HL-60 (cell line): ENCODE results near the gene GPAM.

Source experiments
- DNase-seq, 2 experiments: peaks; one replicate each; pipeline ENCODE4 v3.0.0-alpha.2; 2010 to 2020; ENCODE audit warnings: low read depth in 1 of 2, low spot score in 1 of 2
- H3K27ac ChIP-seq: fragments of 250-450 bp; sonication (Bioruptor Pico); replicated peaks from 2 replicates; pipeline ENCODE4 v1.5.1; 2020; ENCODE audit warnings: mild to moderate bottlenecking, moderate library complexity
- H3K27me3 ChIP-seq: fragments of 250-450 bp; sonication (Bioruptor Pico); 2 replicates; pipeline ENCODE4 v1.5.1; 2021; ENCODE audit warnings: mild to moderate bottlenecking, moderate library complexity; ENCODE audit not compliant: insufficient read depth, poor library complexity, severe bottlenecking
- H3K4me3 ChIP-seq: replicated peaks from 2 replicates; pipeline ENCODE4 v1.5.1; 2011; ENCODE audit warnings: mild to moderate bottlenecking, control low read depth, low read length; ENCODE audit not compliant: insufficient read depth
- GABPA ChIP-seq: IDR thresholded peaks from 2 replicates; pipeline ENCODE4 v1.6.1; 2012; ENCODE audit warnings: low read depth
- POLR2AphosphoS5 ChIP-seq: IDR thresholded peaks from 2 replicates; pipeline ENCODE4 v1.6.1; 2012; ENCODE audit warnings: low read depth
- SPI1 ChIP-seq: IDR thresholded peaks from 2 replicates; pipeline ENCODE4 v1.6.1; 2012; ENCODE audit warnings: low read depth, mild to moderate bottlenecking, borderline replicate concordance
- TF ChIP-seq, protein P1 (sequence below): IDR thresholded peaks from one replicate; pipeline ENCODE4 v1.5.1; 2011; ENCODE audit warnings: low read length, control low read depth, inconsistent platforms; ENCODE audit not compliant: insufficient read depth
- TF ChIP-seq, protein P2 (sequence below): IDR thresholded peaks from 2 replicates; pipeline ENCODE4 v1.6.1; 2012; ENCODE audit warnings: low read depth; ENCODE audit not compliant: insufficient replicate concordance

Gene GPAM

DNA sequence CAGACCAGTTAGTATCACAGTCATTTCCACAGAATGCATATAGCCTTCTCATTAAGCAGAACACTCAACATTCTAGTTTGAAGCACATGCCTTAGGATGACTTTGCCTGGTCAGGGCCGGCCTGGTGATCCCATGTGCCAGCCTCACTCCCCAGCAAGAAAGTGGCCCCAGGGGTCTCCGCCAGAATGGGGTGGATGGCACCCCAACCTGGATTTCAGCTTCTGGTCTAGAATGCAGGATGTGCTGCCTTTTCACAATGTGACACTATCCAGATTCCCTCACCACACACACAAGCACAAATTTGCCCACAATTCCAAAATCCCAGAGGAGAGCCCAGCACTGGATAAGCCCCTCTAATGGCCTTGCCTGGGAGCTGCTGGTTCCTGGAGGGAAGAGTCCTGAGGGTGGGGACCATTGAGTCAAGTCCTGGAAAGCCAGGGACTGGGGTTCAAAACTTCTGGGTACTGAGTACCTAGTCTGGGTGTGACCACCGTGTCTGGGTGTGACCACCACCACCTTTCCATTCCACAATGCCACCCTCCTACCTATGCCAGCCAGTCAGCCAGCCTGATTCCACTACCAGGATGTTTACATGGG is 41.5 kb upstream of the GPAM start:
- H3K27ac ChIP-seq = no peak overlapping the region
- H3K4me3 ChIP-seq = no peak overlapping the region
- no peak for TF ChIP-seq POLR2AphosphoS5
- TF ChIP-seq SPI1 = no peak
- H3K27me3 ChIP-seq = peaks cover 19% of the 10 kb centered on the region
- DNase-seq = no peak

DNA sequence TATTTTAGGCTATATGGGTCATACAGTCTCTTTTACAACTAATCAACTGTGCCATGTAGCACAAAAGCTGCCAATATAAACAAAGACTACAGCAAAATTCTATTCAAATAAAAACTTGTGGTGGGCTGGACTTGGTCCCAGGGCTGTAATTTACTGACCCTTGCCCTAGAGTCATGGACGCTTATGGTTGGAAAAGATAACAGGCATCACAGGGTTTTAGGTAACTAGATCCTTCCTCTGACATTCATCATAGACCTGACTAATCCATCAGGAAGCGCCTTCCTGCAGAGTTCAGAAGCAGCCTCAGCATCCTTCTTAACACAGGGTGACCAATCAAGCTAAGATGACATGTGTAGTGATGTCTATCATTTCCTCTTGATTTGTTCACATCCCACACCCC is 40.2 kb upstream of the GPAM start:
- no peak for TF ChIP-seq POLR2AphosphoS5
- TF ChIP-seq SPI1 = no peak
- TF ChIP-seq, protein P1, sequence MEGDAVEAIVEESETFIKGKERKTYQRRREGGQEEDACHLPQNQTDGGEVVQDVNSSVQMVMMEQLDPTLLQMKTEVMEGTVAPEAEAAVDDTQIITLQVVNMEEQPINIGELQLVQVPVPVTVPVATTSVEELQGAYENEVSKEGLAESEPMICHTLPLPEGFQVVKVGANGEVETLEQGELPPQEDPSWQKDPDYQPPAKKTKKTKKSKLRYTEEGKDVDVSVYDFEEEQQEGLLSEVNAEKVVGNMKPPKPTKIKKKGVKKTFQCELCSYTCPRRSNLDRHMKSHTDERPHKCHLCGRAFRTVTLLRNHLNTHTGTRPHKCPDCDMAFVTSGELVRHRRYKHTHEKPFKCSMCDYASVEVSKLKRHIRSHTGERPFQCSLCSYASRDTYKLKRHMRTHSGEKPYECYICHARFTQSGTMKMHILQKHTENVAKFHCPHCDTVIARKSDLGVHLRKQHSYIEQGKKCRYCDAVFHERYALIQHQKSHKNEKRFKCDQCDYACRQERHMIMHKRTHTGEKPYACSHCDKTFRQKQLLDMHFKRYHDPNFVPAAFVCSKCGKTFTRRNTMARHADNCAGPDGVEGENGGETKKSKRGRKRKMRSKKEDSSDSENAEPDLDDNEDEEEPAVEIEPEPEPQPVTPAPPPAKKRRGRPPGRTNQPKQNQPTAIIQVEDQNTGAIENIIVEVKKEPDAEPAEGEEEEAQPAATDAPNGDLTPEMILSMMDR = no peak
- TF ChIP-seq, protein P2, sequence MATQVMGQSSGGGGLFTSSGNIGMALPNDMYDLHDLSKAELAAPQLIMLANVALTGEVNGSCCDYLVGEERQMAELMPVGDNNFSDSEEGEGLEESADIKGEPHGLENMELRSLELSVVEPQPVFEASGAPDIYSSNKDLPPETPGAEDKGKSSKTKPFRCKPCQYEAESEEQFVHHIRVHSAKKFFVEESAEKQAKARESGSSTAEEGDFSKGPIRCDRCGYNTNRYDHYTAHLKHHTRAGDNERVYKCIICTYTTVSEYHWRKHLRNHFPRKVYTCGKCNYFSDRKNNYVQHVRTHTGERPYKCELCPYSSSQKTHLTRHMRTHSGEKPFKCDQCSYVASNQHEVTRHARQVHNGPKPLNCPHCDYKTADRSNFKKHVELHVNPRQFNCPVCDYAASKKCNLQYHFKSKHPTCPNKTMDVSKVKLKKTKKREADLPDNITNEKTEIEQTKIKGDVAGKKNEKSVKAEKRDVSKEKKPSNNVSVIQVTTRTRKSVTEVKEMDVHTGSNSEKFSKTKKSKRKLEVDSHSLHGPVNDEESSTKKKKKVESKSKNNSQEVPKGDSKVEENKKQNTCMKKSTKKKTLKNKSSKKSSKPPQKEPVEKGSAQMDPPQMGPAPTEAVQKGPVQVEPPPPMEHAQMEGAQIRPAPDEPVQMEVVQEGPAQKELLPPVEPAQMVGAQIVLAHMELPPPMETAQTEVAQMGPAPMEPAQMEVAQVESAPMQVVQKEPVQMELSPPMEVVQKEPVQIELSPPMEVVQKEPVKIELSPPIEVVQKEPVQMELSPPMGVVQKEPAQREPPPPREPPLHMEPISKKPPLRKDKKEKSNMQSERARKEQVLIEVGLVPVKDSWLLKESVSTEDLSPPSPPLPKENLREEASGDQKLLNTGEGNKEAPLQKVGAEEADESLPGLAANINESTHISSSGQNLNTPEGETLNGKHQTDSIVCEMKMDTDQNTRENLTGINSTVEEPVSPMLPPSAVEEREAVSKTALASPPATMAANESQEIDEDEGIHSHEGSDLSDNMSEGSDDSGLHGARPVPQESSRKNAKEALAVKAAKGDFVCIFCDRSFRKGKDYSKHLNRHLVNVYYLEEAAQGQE = no peak
- no peak for TF ChIP-seq GABPA
- H3K4me3 ChIP-seq = no peak overlapping the region
- H3K27me3 ChIP-seq = peaks cover 14% of the 10 kb centered on the region
- H3K27ac ChIP-seq = no peak overlapping the region
- DNase-seq = no peak

DNA sequence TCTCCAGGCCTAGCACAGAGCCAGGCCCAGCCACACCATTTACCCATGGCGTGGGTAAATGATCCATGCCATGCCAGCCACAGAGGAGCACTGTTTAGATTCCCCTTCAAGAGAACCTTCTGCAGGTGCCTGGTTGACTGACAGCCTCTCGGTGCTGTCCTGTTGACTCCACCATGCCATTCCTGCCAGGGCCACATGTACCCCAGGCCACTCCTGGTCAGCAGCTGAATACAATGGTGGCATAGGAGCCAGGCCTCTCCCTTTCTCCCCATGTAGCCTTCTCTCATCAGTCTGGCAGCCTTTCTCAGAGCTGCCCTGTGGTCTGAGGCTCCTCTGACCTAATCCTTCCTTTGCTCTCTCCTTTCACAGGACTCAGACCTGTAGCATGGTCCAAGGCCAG is 39.2 kb upstream of the GPAM start:
- Histone ChIP-seq H3K27me3 (peaks cover 21% of the 10 kb centered on the region), H3K27ac (no peak overlapping the region), H3K4me3 (no peak overlapping the region)
- no peak for DNase-seq
- TF ChIP-seq SPI1 = no peak
- no peak for TF ChIP-seq POLR2AphosphoS5
- TF ChIP-seq, protein P2 = no peak
- no peak for TF ChIP-seq GABPA
- TF ChIP-seq, protein P1 = no peak

DNA sequence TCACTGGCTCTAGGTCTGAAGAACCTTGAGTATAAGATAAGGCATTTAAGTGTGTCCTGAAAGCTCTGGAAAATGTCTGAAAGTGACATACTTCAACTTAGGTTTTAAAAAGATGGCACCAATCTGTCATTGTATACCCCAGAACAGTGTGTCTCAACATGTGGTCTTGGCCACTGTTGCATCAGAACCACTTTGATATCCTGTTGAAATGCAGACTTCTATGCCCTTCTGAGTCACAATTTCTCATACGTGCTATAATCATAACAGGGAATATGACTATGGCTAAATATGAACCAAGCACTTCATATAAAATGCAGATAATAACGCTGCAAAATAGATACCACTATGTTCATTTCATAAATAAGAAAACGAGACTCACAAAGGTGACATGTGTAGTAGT is 38.0 kb upstream of the GPAM start:
- TF ChIP-seq, protein P1 = no peak
- TF ChIP-seq POLR2AphosphoS5 (no peak), GABPA (no peak), SPI1 (no peak)
- TF ChIP-seq, protein P2 = no peak
- Histone ChIP-seq H3K27me3 (peaks cover 23% of the 10 kb centered on the region), H3K4me3 (no peak overlapping the region), H3K27ac (no peak overlapping the region)
- no peak for DNase-seq
